CD4-positive, alpha-beta memory T cell (primary cell): ENCODE data around the gene CHST11. TPM values are rescaled to one million over a fixed set of nuclear protein-coding genes. Genes with fewer than 3 reads are reported as not detected.

Source experiments
- CTCF ChIA-PET: fragments of 350-600 bp; sonication (Branson Sonifier 250); formaldehyde crosslinking; loops from one replicate; lab custom pipeline; 2021; ENCODE audit warnings: inconsistent platforms; ENCODE audit not compliant: partially characterized antibody; lab: Charles Lee
- POLR2A ChIA-PET: fragments of 350-600 bp; sonication (Branson Sonifier 250); formaldehyde crosslinking; loops from one replicate; lab custom pipeline; 2021; ENCODE audit not compliant: partially characterized antibody; lab: Charles Lee
- DNase-seq, 5 donors: peaks; one replicate each; pipeline versions ENCODE4 v3.0.0 to v3.0.0-alpha.2; 2020 to 2022; ENCODE audit warnings: mixed read lengths in 1 of 5
- H3K27ac ChIP-seq: one replicate; pipeline ENCODE4 v1.7.0; 2013; ENCODE audit warnings: low read depth, low read length
- H3K27me3 ChIP-seq: 2 replicates; pipeline ENCODE4 v1.7.0; 2013; ENCODE audit warnings: mild to moderate bottlenecking, low read length, moderate library complexity; ENCODE audit not compliant: insufficient read depth
- H3K36me3 ChIP-seq: 2 replicates; pipeline ENCODE4 v1.7.0; 2013; ENCODE audit warnings: mild to moderate bottlenecking, low read length, moderate library complexity; ENCODE audit not compliant: insufficient read depth
- H3K4me1 ChIP-seq: 2 replicates; pipeline ENCODE4 v1.7.0; 2013; ENCODE audit warnings: mild to moderate bottlenecking, low read length, moderate library complexity; ENCODE audit not compliant: insufficient read depth
- H3K4me3 ChIP-seq, 2 donors: one replicate each; pipeline ENCODE4 v1.7.0; 2013; ENCODE audit warnings: low read length in 2 of 2, mild to moderate bottlenecking in 1 of 2
- H3K9me3 ChIP-seq, 2 donors: one replicate each; pipeline ENCODE4 v1.7.0; 2013; ENCODE audit warnings: low read length in 2 of 2, control low read depth in 1 of 2; ENCODE audit not compliant: control insufficient read depth in 1 of 2
- H3K27ac Mint-ChIP-seq, 7 donors: one replicate each; pipeline ENCODE4 v1.8.0; 2020 to 2021; ENCODE audit warnings: mixed read lengths in 7 of 7, mild to moderate bottlenecking in 6 of 7, inconsistent platforms in 3 of 7, moderate library complexity in 3 of 7
- H3K27me3 Mint-ChIP-seq, 2 donors: one replicate each; pipeline ENCODE4 v1.8.0; 2020 to 2021; ENCODE audit warnings: mixed read lengths in 2 of 2
- H3K36me3 Mint-ChIP-seq, 2 donors: one replicate each; pipeline ENCODE4 v1.8.0; 2020 to 2021; ENCODE audit warnings: mixed read lengths in 2 of 2, inconsistent platforms in 1 of 2, mild to moderate bottlenecking in 1 of 2
- H3K4me1 Mint-ChIP-seq, 4 donors: one replicate each; pipeline ENCODE4 v1.8.0; 2020 to 2021; ENCODE audit warnings: mixed read lengths in 4 of 4, mild to moderate bottlenecking in 1 of 4
- H3K4me3 Mint-ChIP-seq, 8 donors: one replicate each; pipeline ENCODE4 v1.8.0; 2020 to 2021; ENCODE audit warnings: mixed read lengths in 8 of 8, mild to moderate bottlenecking in 7 of 8, moderate library complexity in 6 of 8, inconsistent platforms in 3 of 8
- H3K9me3 Mint-ChIP-seq, 8 donors: one replicate each; pipeline ENCODE4 v1.8.0; 2020 to 2021; ENCODE audit warnings: mixed read lengths in 8 of 8, mild to moderate bottlenecking in 5 of 8, inconsistent platforms in 3 of 8, moderate library complexity in 1 of 8
- intact Hi-C: fragments of 100-400 bp; cut with micrococcal nuclease; formaldehyde crosslinking; loops from one replicate; pipeline ENCODE4 v1.15.1; 2023
- polyA plus RNA-seq, 2 donors: library from polyadenylated mRNA; unstranded; fragments of 300-500 nt; fragmentation: Illumina TruSeq; gene quantifications; one replicate each; pipeline ENCODE4 v1.2.3, GENCODE V29; 2021
- total RNA-seq, 2 experiments: library from RNA; stranded (reverse); gene quantifications; one replicate each; pipeline ENCODE4 v1.2.3, GENCODE V29; 2021

The CHST11 gene
- total and polyA plus RNA-seq, 4 experiments from 2014 or later: 55.1 to 64.6 (median 59.8) TPM

DNA sequence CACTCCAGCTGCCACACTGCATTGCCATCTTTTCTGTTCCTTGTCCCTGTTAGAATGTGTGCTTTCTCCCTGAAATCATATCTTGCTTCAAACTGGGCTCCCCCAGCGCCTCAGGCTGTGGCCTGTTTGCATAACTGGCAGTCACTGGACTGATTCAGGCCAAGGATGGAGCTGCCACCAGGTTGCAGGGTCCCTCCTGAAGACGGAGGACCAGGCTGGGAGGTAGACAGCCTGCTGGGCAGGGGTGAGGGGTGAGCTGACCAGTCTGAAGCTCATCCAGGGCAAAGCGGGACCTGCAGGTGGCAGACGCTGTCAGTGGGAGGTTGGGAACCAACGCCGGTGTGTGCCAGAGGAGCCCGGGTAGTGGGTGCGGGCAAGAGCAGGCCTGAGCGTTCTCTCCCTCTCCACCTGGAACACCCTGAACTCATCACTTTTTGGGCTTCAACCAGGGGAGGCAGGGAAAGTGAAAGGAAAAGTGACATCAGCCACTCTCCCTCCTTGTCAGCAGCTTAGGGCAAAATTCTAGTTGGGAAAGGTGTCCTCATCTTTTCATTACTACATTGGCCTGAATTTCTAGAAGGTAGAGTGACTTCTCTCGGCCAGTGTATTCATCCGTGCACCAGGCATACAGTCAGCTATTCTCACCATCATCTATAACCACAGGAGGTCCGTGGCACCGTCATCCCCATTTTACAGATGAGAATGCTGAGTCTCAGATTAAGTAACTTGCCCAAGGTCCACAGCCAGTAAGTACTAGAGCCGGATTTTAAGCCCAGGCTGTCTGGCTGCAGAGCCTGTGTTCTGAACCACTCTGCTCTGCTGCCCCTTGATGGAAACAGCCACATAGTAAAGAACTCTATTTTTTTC lies 282.3 kb downstream of the CHST11 start:
- intact Hi-C loops: no loop called here
- DNase-seq: no peak
- peaks cover 68 to 87% (median 74%) of the 10 kb centered on the region in 4 donors for H3K4me1 Mint-ChIP-seq
- peak overlapping the region in 7 of 8 donors; percentile 11 to 80 (median 57) for H3K4me3 Mint-ChIP-seq
- no peak overlapping the region for H3K27ac ChIP-seq
- H3K9me3 ChIP-seq: no peaks in the 10 kb centered on the region
- no peaks in the 10 kb centered on the region for H3K36me3 ChIP-seq
- H3K36me3 Mint-ChIP-seq: peaks cover 0 to 8% of the 10 kb centered on the region in 2 donors
- ChIA-PET POLR2A (interaction anchor here (1.3 kb wide), 1 partner anchor 9 kb away, joined by 3 read pairs; no protein-coding TSS in a partner anchor), CTCF (interaction anchor here (0.8 to 1.4 kb wide), 4 partner anchors 10 to 357 kb away, joined by 3 to 5 read pairs (median 4); no protein-coding TSS in a partner anchor)
- H3K4me3 ChIP-seq: no peak overlapping the region
- H3K27me3 Mint-ChIP-seq: no peaks in the 10 kb centered on the region
- H3K4me1 ChIP-seq: peaks cover 74% of the 10 kb centered on the region
- peaks cover 0 to 2% (median 0%) of the 10 kb centered on the region in 8 donors for H3K9me3 Mint-ChIP-seq
- H3K27ac Mint-ChIP-seq: peak overlapping the region; percentile 38 to 92 (median 86)
- H3K27me3 ChIP-seq: no peaks in the 10 kb centered on the region

DNA sequence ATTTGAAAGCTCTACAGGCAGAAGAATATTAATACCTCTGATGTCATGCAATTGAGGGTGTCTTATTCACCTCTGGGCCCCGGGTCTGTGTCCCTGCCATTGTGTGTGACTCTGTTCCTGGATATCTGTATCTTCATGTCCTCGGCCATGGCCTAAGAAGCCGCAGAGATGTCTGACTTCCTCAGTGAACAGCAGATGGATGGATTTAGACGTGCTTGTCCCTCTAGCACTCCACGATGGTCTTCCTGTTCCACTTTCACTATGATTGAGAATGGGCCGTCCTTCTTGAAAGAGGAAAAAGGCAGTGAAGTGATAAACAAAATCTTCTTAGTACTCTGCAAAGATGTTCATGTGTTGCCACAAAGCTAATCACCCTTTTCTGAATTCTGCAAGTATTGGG lies 283.9 kb downstream of the CHST11 start:
- Mint-ChIP-seq H3K4me3 (peak overlapping the region; percentile 64 to 80 (median 68)), H3K27me3 (no peaks in the 10 kb centered on the region), H3K36me3 (peaks cover 0 to 8% of the 10 kb centered on the region in 2 donors), H3K9me3 (peaks cover 0 to 2% (median 0%) of the 10 kb centered on the region in 8 donors), H3K27ac (peak overlapping the region; percentile 66 to 94 (median 87)), H3K4me1 (peaks cover 67 to 87% (median 75%) of the 10 kb centered on the region in 4 donors)
- ChIA-PET POLR2A (no interaction called here), CTCF (interaction anchor here (0.8 to 1.2 kb wide), 4 partner anchors 9 to 359 kb away, joined by 3 to 4 read pairs (median 4); no protein-coding TSS in a partner anchor)
- Histone ChIP-seq H3K4me1 (peaks cover 60% of the 10 kb centered on the region), H3K9me3 (no peaks in the 10 kb centered on the region), H3K27me3 (no peaks in the 10 kb centered on the region), H3K27ac (peak overlapping the region; percentile 39), H3K36me3 (no peaks in the 10 kb centered on the region), H3K4me3 (peak overlapping the region; percentile 11 to 30)
- intact Hi-C loops: no loop called here
- DNase-seq: no peak

DNA sequence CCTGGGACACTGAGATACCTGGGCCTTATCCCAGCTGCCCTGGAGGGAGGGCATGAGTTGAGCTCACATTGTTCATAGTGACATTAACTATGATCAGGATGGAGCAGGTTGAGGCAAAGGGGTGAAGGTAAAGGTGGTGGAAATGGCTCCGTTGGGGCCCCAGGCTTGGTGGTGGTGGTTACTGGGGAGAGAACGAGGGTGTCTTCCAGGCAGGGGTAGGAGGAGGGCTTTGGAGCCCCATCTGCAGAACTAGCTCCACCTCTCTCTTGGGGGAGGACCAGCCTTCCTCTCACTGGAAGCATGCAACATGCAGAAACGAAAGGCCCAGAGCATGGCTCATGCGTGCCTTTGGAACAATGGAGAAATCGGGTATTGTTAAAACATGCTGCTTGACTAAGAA lies 284.3 kb downstream of the CHST11 start:
- H3K4me1 ChIP-seq: peaks cover 60% of the 10 kb centered on the region
- Mint-ChIP-seq H3K27me3 (no peaks in the 10 kb centered on the region), H3K36me3 (peaks cover 0 to 8% of the 10 kb centered on the region in 2 donors), H3K4me3 (peak overlapping the region; percentile 9 to 80 (median 68)), H3K9me3 (peaks cover 0 to 2% (median 0%) of the 10 kb centered on the region in 8 donors), H3K27ac (peak overlapping the region; percentile 66 to 94 (median 87)), H3K4me1 (peaks cover 67 to 87% (median 75%) of the 10 kb centered on the region in 4 donors)
- ChIA-PET CTCF (interaction anchor here (0.8 to 1.2 kb wide), 3 partner anchors 10 to 49 kb away, joined by 3 to 4 read pairs (median 4); no protein-coding TSS in a partner anchor), POLR2A (interaction anchor here (0.8 kb wide), 1 partner anchor 9 kb away, joined by 3 read pairs; no protein-coding TSS in a partner anchor)
- no peak for DNase-seq
- H3K4me3 ChIP-seq: peak overlapping the region in 1 of 2 donors; percentile 11
- H3K9me3 ChIP-seq: no peaks in the 10 kb centered on the region
- intact Hi-C loops: no loop called here
- H3K27me3 ChIP-seq: no peaks in the 10 kb centered on the region
- no peaks in the 10 kb centered on the region for H3K36me3 ChIP-seq
- H3K27ac ChIP-seq: peak overlapping the region; percentile 39

DNA sequence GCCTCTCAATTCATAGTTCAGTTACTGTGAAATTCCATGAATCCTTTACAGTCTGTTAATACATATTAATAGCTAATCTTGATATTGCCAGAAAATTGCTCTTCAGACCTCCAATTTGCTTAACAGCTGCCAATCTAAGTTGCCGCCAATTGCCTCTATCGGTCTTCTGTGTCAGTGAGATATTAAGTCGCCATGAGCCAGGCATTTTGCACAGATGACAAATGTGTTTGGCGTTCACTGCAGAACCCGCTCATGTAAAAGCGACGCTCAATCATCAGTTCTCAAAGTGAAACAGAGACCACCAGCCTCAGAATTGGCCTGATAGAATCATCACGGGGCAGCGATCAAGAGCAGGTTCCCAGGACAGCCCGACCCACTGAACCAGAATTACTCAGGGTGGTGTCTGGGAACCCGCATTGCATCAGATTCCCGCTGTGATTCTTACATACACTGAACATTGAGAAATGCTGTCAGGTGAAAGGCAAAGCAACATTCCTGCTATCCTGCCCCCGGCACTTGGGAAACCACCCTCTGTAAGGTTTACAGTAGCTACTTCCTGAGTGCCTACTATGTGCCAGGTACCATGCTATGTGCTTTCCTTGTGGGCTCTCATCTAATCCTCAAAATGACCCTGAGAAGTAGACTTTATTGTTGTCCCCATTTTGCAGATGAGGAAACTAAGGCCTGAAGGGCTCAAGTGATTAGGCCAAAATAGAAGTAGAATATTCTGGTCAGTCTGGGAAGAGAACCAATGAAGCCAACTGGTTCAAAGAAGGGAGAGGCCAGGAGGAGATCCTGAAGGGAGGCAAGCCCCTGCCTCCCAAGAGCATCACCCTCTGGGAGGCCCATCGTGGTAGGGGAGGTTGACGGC lies 285.0 kb downstream of the CHST11 start:
- peaks cover 68 to 87% (median 76%) of the 10 kb centered on the region in 4 donors for H3K4me1 Mint-ChIP-seq

DNA sequence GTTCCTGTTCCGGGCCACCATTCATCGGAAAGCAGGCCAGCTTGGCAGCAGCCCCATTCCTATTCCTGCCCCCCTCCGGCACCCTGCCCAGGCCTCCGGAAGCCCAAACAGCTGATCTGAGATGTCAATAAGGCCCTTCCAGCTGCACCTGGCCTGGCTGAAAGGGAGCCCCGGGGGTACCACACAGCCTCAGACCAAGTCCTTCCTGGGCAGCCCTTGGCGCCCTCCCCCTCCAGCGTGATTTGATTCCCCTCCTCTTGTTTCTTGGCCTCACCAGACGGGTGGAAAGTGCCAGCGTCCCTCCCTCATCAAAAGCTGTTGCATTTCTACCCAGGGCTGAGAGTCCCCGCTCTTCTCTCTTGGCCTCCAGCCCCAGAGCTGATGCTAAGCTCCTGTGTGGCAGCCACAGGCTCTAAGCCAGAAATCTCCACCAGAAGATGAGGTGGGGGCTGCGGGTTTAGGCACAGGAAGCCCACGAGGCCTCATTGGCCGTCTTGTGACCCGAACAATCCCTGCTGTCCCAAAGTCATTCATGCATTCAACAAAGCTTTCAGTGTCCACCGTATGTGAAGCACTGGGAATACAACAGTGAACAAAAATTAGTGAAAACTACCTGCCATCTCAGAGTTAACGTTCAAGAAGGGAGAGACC lies 285.9 kb downstream of the CHST11 start:
- Mint-ChIP-seq H3K4me3 (peak overlapping the region in 1 of 8 donors; percentile 31), H3K4me1 (peaks cover 68 to 87% (median 75%) of the 10 kb centered on the region in 4 donors), H3K36me3 (peaks cover 0 to 8% of the 10 kb centered on the region in 2 donors), H3K27me3 (no peaks in the 10 kb centered on the region), H3K9me3 (peaks cover 0 to 2% (median 0%) of the 10 kb centered on the region in 8 donors), H3K27ac (peak overlapping the region in 5 of 7 donors; percentile 21 to 89 (median 52))
- no peaks in the 10 kb centered on the region for H3K9me3 ChIP-seq
- H3K4me1 ChIP-seq: peaks cover 60% of the 10 kb centered on the region
- CTCF ChIA-PET: no interaction called here
- no peaks in the 10 kb centered on the region for H3K36me3 ChIP-seq
- no peaks in the 10 kb centered on the region for H3K27me3 ChIP-seq
- H3K4me3 ChIP-seq: no peak overlapping the region
- no peak for DNase-seq
- POLR2A ChIA-PET: no interaction called here
- intact Hi-C loops: no loop called here
- H3K27ac ChIP-seq: no peak overlapping the region

More for the DNA sequence above, 285.0 kb downstream of the CHST11 start:
- POLR2A ChIA-PET: interaction anchor here (0.8 kb wide), 1 partner anchor 9 kb away, joined by 3 read pairs; no protein-coding TSS in a partner anchor
- peaks cover 60% of the 10 kb centered on the region for H3K4me1 ChIP-seq
- peaks cover 0 to 2% (median 0%) of the 10 kb centered on the region in 8 donors for H3K9me3 Mint-ChIP-seq
- H3K4me3 ChIP-seq: no peak overlapping the region
- no peak overlapping the region for H3K27ac ChIP-seq
- CTCF ChIA-PET: interaction anchor here (1.2 kb wide), 1 partner anchor 11 kb away, joined by 4 read pairs; no protein-coding TSS in a partner anchor
- no peaks in the 10 kb centered on the region for H3K27me3 Mint-ChIP-seq
- intact Hi-C loops: no loop called here
- peak overlapping the region in 3 of 7 donors; percentile 79 to 88 (median 86) for H3K27ac Mint-ChIP-seq
- no peak for DNase-seq
- no peaks in the 10 kb centered on the region for H3K27me3 ChIP-seq
- H3K36me3 Mint-ChIP-seq: peaks cover 0 to 8% of the 10 kb centered on the region in 2 donors
- H3K9me3 ChIP-seq: no peaks in the 10 kb centered on the region
- H3K36me3 ChIP-seq: no peaks in the 10 kb centered on the region
- H3K4me3 Mint-ChIP-seq: peak overlapping the region in 2 of 8 donors; percentile 80

DNA sequence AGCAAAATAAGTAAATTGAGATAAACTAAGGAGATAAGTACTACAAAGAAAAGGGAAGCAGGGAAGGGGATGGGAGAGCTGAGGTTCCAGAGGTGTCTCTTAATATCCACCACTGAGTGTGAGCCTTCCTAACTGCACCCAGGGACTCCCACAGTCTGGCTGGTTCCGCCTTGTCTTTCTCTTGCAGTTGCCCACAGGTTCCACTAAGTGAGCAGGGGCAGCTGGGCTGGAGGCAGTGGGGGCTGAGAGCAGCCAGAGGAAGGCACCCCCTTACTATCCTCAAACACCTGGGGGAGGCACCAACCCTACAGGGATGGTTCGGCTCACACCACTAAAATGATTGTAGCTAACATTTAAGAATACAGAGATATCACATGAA lies 286.4 kb downstream of the CHST11 start:
- intact Hi-C loops: no loop called here
- DNase-seq: no peak
- Mint-ChIP-seq H3K4me1 (peaks cover 68 to 87% (median 75%) of the 10 kb centered on the region in 4 donors), H3K4me3 (no peak overlapping the region), H3K9me3 (peaks cover 0 to 2% (median 0%) of the 10 kb centered on the region in 8 donors), H3K36me3 (peaks cover 0 to 8% of the 10 kb centered on the region in 2 donors), H3K27ac (peak overlapping the region in 2 of 7 donors; percentile 23 to 52), H3K27me3 (no peaks in the 10 kb centered on the region)
- POLR2A ChIA-PET: no interaction called here
- no peak overlapping the region for H3K4me3 ChIP-seq
- CTCF ChIA-PET: no interaction called here
- peaks cover 60% of the 10 kb centered on the region for H3K4me1 ChIP-seq
- H3K36me3 ChIP-seq: no peaks in the 10 kb centered on the region
- no peaks in the 10 kb centered on the region for H3K9me3 ChIP-seq
- no peaks in the 10 kb centered on the region for H3K27me3 ChIP-seq
- no peak overlapping the region for H3K27ac ChIP-seq
